Neural progenitor cell (in vitro differentiated cells): ENCODE data around the gene SIRPB2. TPM values are rescaled to one million over a fixed set of nuclear protein-coding genes. Genes with fewer than 3 reads are reported as not detected.

ENCODE experiments used
- DNase-seq: peaks from one replicate; pipeline ENCODE4 v3.0.0-alpha.2; 2016; ENCODE audit warnings: low spot score
- H2AFZ ChIP-seq: fragments of 200-600 bp; sonication (generic); replicated peaks from 2 replicates; pipeline ENCODE4 v1.6.1; 2016; ENCODE audit warnings: antibody characterized with exemption
- H3F3A ChIP-seq: fragments of 200-600 bp; sonication (generic); 2 replicates; pipeline ENCODE4 v1.6.1; 2016; ENCODE audit warnings: antibody characterized with exemption, low read depth
- H3K27ac ChIP-seq: fragments of 200-600 bp; sonication (generic); 2 replicates; pipeline ENCODE4 v1.5.1; 2016; ENCODE audit warnings: mild to moderate bottlenecking
- H3K27me3 ChIP-seq: fragments of 200-600 bp; sonication (generic); 2 replicates; pipeline ENCODE4 v1.6.1; 2016; ENCODE audit warnings: mild to moderate bottlenecking, moderate library complexity
- H3K36me3 ChIP-seq: fragments of 200-600 bp; sonication (generic); 2 replicates; pipeline ENCODE4 v1.5.1; 2016
- H3K4me1 ChIP-seq: fragments of 200-600 bp; sonication (generic); 2 replicates; pipeline ENCODE4 v1.6.1; 2016; ENCODE audit warnings: mixed run types
- H3K4me2 ChIP-seq: fragments of 200-600 bp; sonication (generic); 2 replicates; pipeline ENCODE4 v1.6.1; 2016
- H3K4me3 ChIP-seq: fragments of 200-600 bp; sonication (generic); 2 replicates; pipeline ENCODE4 v1.5.1; 2016
- H3K79me2 ChIP-seq: fragments of 200-600 bp; sonication (generic); 2 replicates; pipeline ENCODE4 v1.6.1; 2016; ENCODE audit warnings: low read depth
- H3K9ac ChIP-seq: fragments of 200-600 bp; sonication (generic); 2 replicates; pipeline ENCODE4 v1.6.1; 2016
- H3K9me3 ChIP-seq: fragments of 200-600 bp; sonication (generic); 2 replicates; pipeline ENCODE4 v1.5.1; 2016; ENCODE audit warnings: low read depth
- H4K20me1 ChIP-seq: fragments of 200-600 bp; sonication (generic); 2 replicates; pipeline ENCODE4 v1.6.1; 2016; ENCODE audit warnings: low read depth
- H3K27ac Mint-ChIP-seq: 3 replicates; pipeline ENCODE4 v1.8.0; 2021; ENCODE audit warnings: mixed read lengths
- H3K27me3 Mint-ChIP-seq: 2 replicates; pipeline ENCODE4 v1.8.0; 2022; ENCODE audit warnings: low read depth, mild to moderate bottlenecking, inconsistent platforms, moderate library complexity, mixed read lengths; ENCODE audit not compliant: insufficient read depth
- H3K36me3 Mint-ChIP-seq: 3 replicates; pipeline ENCODE4 v1.8.0; 2021; ENCODE audit warnings: mixed read lengths
- H3K4me1 Mint-ChIP-seq: 3 replicates; pipeline ENCODE4 v1.8.0; 2021; ENCODE audit warnings: mixed read lengths
- H3K4me3 Mint-ChIP-seq: 3 replicates; pipeline ENCODE4 v1.8.0; 2021; ENCODE audit warnings: mild to moderate bottlenecking, moderate library complexity, mixed read lengths
- H3K9me3 Mint-ChIP-seq: 3 replicates; pipeline ENCODE4 v1.8.0; 2020; ENCODE audit warnings: mixed read lengths
- EZH2 ChIP-seq: fragments of 200-600 bp; sonication (generic); IDR thresholded peaks from 2 replicates; pipeline ENCODE4 v1.6.1; 2017; ENCODE audit warnings: antibody characterized with exemption, mild to moderate bottlenecking, moderate library complexity
- EZH2phosphoT487 ChIP-seq: fragments of 200-600 bp; sonication (generic); IDR thresholded peaks from 2 replicates; pipeline ENCODE4 v1.6.1; 2017; ENCODE audit warnings: antibody characterized with exemption
- total RNA-seq: library from RNA; depleted of rRNA; stranded (reverse); fragments of >200 nt; gene quantifications from 2 replicates; pipeline ENCODE4 v1.2.3, GENCODE V29; 2015; ENCODE audit warnings: low replicate concordance
- TF ChIP-seq, protein P1 (sequence below): fragments of 200-600 bp; sonication (generic); IDR thresholded peaks from 2 replicates; pipeline ENCODE4 v1.5.1; 2017; ENCODE audit warnings: antibody characterized with exemption, mild to moderate bottlenecking

The SIRPB2 gene
- total RNA-seq, 1 donor from 2014 or later, result not detected

GRCh38 chr20:1441133-1441532, 50.1 kb downstream of the SIRPB2 start:
- TF ChIP-seq EZH2phosphoT487, result no peak
- TF ChIP-seq, protein P1, sequence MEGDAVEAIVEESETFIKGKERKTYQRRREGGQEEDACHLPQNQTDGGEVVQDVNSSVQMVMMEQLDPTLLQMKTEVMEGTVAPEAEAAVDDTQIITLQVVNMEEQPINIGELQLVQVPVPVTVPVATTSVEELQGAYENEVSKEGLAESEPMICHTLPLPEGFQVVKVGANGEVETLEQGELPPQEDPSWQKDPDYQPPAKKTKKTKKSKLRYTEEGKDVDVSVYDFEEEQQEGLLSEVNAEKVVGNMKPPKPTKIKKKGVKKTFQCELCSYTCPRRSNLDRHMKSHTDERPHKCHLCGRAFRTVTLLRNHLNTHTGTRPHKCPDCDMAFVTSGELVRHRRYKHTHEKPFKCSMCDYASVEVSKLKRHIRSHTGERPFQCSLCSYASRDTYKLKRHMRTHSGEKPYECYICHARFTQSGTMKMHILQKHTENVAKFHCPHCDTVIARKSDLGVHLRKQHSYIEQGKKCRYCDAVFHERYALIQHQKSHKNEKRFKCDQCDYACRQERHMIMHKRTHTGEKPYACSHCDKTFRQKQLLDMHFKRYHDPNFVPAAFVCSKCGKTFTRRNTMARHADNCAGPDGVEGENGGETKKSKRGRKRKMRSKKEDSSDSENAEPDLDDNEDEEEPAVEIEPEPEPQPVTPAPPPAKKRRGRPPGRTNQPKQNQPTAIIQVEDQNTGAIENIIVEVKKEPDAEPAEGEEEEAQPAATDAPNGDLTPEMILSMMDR, result no peak
- TF ChIP-seq EZH2, result no peak

GRCh38 chr20:1440024-1440423, 51.2 kb downstream of the SIRPB2 start:
- TF ChIP-seq EZH2 (no peak), EZH2phosphoT487 (no peak)
- TF ChIP-seq, protein P1, result peak; percentile 49
- no peak overlapping the region for H3K4me2 ChIP-seq
- no peaks in the 10 kb centered on the region for H3K4me1 ChIP-seq
- no peaks in the 10 kb centered on the region for H3K9me3 Mint-ChIP-seq
- no peak overlapping the region for H3K27ac Mint-ChIP-seq
- DNase-seq, result peak; percentile 60
- no peaks in the 10 kb centered on the region for H3K79me2 ChIP-seq
- H2AFZ ChIP-seq, result no peak overlapping the region
- H3K4me3 Mint-ChIP-seq, result no peak overlapping the region
- H3K4me1 Mint-ChIP-seq, result no peaks in the 10 kb centered on the region
- H3K4me3 ChIP-seq, result no peak overlapping the region
- H3K36me3 Mint-ChIP-seq, result peaks cover 24% of the 10 kb centered on the region
- peaks cover 2% of the 10 kb centered on the region for H3F3A ChIP-seq
- no peak overlapping the region for H3K27ac ChIP-seq
- no peak overlapping the region for H3K9ac ChIP-seq
- H3K27me3 ChIP-seq, result no peaks in the 10 kb centered on the region
- H3K27me3 Mint-ChIP-seq, result peaks cover 2% of the 10 kb centered on the region
- no peaks in the 10 kb centered on the region for H4K20me1 ChIP-seq
- no peaks in the 10 kb centered on the region for H3K36me3 ChIP-seq
- H3K9me3 ChIP-seq, result no peaks in the 10 kb centered on the region

More at GRCh38 chr20:1441133-1441532, 50.1 kb downstream of the SIRPB2 start:
- Mint-ChIP-seq H3K4me1 (no peaks in the 10 kb centered on the region), H3K9me3 (no peaks in the 10 kb centered on the region), H3K4me3 (no peak overlapping the region), H3K36me3 (peaks cover 29% of the 10 kb centered on the region), H3K27me3 (peaks cover 2% of the 10 kb centered on the region), H3K27ac (no peak overlapping the region)
- no peak overlapping the region for H2AFZ ChIP-seq
- no peaks in the 10 kb centered on the region for H3F3A ChIP-seq
- H3K4me1 ChIP-seq, result no peaks in the 10 kb centered on the region
- H4K20me1 ChIP-seq, result no peaks in the 10 kb centered on the region
- H3K27ac ChIP-seq, result no peak overlapping the region
- H3K9ac ChIP-seq, result no peak overlapping the region
- H3K4me2 ChIP-seq, result no peak overlapping the region
- H3K79me2 ChIP-seq, result no peaks in the 10 kb centered on the region
- no peak overlapping the region for H3K4me3 ChIP-seq
- H3K9me3 ChIP-seq, result no peaks in the 10 kb centered on the region
- no peaks in the 10 kb centered on the region for H3K27me3 ChIP-seq
- H3K36me3 ChIP-seq, result no peaks in the 10 kb centered on the region
- DNase-seq, result no peak

DNA sequence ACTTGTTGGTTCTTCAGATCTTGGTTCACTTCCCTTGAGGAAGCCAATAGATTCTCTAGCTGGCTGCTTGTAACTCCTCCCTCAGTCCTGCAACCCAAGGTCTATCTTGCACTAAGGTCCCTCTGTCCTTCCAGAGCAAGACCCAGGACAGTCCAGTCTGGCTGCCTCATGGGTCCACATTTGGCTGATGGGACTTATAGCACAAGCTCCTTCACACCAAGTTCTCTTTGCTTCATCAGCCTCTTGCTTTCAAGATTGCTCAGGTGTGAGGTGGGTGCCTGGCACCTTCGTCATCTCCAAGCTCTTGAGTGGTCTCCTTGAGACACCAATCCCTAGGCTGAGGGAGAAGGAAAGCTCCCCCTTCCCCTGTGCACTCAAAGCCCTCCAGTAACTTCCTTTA, 52.9 kb downstream of the SIRPB2 start:
- H3K9ac ChIP-seq, result no peak overlapping the region
- H3K27ac ChIP-seq, result no peak overlapping the region
- H3K27me3 Mint-ChIP-seq, result no peaks in the 10 kb centered on the region
- H3K4me2 ChIP-seq, result no peak overlapping the region
- peaks cover 23% of the 10 kb centered on the region for H3K36me3 Mint-ChIP-seq
- no peak overlapping the region for H3K4me3 ChIP-seq
- no peaks in the 10 kb centered on the region for H3K79me2 ChIP-seq
- no peak overlapping the region for H2AFZ ChIP-seq
- no peaks in the 10 kb centered on the region for H3K4me1 ChIP-seq
- TF ChIP-seq, protein P1, result no peak
- no peak for TF ChIP-seq EZH2phosphoT487
- H3K9me3 Mint-ChIP-seq, result no peaks in the 10 kb centered on the region
- no peak for DNase-seq
- H3K27me3 ChIP-seq, result no peaks in the 10 kb centered on the region
- H3K4me3 Mint-ChIP-seq, result no peak overlapping the region
- no peak overlapping the region for H3K27ac Mint-ChIP-seq
- peaks cover 2% of the 10 kb centered on the region for H3F3A ChIP-seq
- no peaks in the 10 kb centered on the region for H3K9me3 ChIP-seq
- H4K20me1 ChIP-seq, result no peaks in the 10 kb centered on the region
- H3K4me1 Mint-ChIP-seq, result no peaks in the 10 kb centered on the region
- no peaks in the 10 kb centered on the region for H3K36me3 ChIP-seq
